ENCODE data around the gene RAB3A. TPM values are rescaled to one million over a fixed set of nuclear protein-coding genes. Genes with fewer than 3 reads are reported as not detected.

The RAB3A gene
- total RNA-seq, 2 donors from 2014 or later = 1.8 to 1.9 TPM

- DNase-seq = no peak
- H3K4me1 Mint-ChIP-seq (ENCODE audit: low read depth) = peaks cover 5% of the 10 kb centered on the region
- H3K9me3 Mint-ChIP-seq = no peaks in the 10 kb centered on the region
- no peak for ATAC-seq (replicated peaks in 1 of 2)
- no peaks in the 10 kb centered on the region for H3K27me3 Mint-ChIP-seq (ENCODE audit: low read depth)
- H3K36me3 Mint-ChIP-seq (ENCODE audit: insufficient read depth in 2 of 2) = peaks cover 0 to 2% of the 10 kb centered on the region in 2 donors
- H3K4me3 Mint-ChIP-seq = no peak overlapping the region
- no peak overlapping the region for H3K27ac Mint-ChIP-seq
These were observed 23.9 kb downstream of the RAB3A start for GRCh38 chr19:18179957-18180356.

- no peaks in the 10 kb centered on the region for H3K27me3 Mint-ChIP-seq (ENCODE audit: low read depth)
These were observed 27.2 kb downstream of the RAB3A start for GRCh38 chr19:18176367-18177310.

GRCh38 chr19:18174983-18175382 is 28.9 kb downstream of the RAB3A start:
- H3K9me3 Mint-ChIP-seq = no peaks in the 10 kb centered on the region
- DNase-seq (no peak), ATAC-seq (replicated peaks in 1 of 2) (no peak)
- H3K27me3 Mint-ChIP-seq (ENCODE audit: low read depth) = no peaks in the 10 kb centered on the region
- peaks cover 2% of the 10 kb centered on the region in 2 donors for H3K36me3 Mint-ChIP-seq (ENCODE audit: insufficient read depth in 2 of 2)
- peak overlapping the region; percentile 31 to 92 for H3K4me3 Mint-ChIP-seq
- no peak overlapping the region for H3K27ac Mint-ChIP-seq
- peaks cover 10% of the 10 kb centered on the region for H3K4me1 Mint-ChIP-seq (ENCODE audit: low read depth)

More at GRCh38 chr19:18176367-18177310, 27.2 kb downstream of the RAB3A start:
- H3K4me1 Mint-ChIP-seq (ENCODE audit: low read depth) = peaks cover 13% of the 10 kb centered on the region
- ATAC-seq (replicated peaks in 1 of 2) (no peak), DNase-seq (no peak)
- no peak overlapping the region for H3K27ac Mint-ChIP-seq
- H3K9me3 Mint-ChIP-seq = no peaks in the 10 kb centered on the region
- H3K36me3 Mint-ChIP-seq (ENCODE audit: insufficient read depth in 2 of 2) = peaks cover 0 to 2% of the 10 kb centered on the region in 2 donors
- no peak overlapping the region for H3K4me3 Mint-ChIP-seq

GRCh38 chr19:18173572-18174288 is 30.1 kb downstream of the RAB3A start, which contains the start of gene IFI30:
IFI30 (plus strand) TSS chr19:18173813; CDS start chr19:18173842, 29 bp downstream.
- Mint-ChIP-seq H3K4me3 (peak within 1 kb of the TSS; percentile 89 to 92), H3K4me1 (ENCODE audit: low read depth) (peaks cover 10% of the 10 kb centered on the region), H3K27ac (peak within 1 kb of the TSS; percentile 68), H3K36me3 (ENCODE audit: insufficient read depth in 2 of 2) (peaks cover 2% of the 10 kb centered on the region in 2 donors), H3K9me3 (no peaks in the 10 kb centered on the region), H3K27me3 (ENCODE audit: low read depth) (no peaks in the 10 kb centered on the region)
- ATAC-seq (replicated peaks in 1 of 2) (peak; percentile 89 to 90), DNase-seq (peak; percentile 72 to 75)

GRCh38 chr19:18173054-18173571 is 30.7 kb downstream of the RAB3A start:
- H3K4me3 Mint-ChIP-seq = peak overlapping the region; percentile 89 to 92

GRCh38 chr19:18172331-18173053 is 31.4 kb downstream of the RAB3A start:
- no peak overlapping the region for H3K27ac Mint-ChIP-seq
- H3K9me3 Mint-ChIP-seq = no peaks in the 10 kb centered on the region
- H3K4me1 Mint-ChIP-seq (ENCODE audit: low read depth) = peaks cover 10% of the 10 kb centered on the region
- H3K27me3 Mint-ChIP-seq (ENCODE audit: low read depth) = no peaks in the 10 kb centered on the region
- peaks cover 2% of the 10 kb centered on the region in 2 donors for H3K36me3 Mint-ChIP-seq (ENCODE audit: insufficient read depth in 2 of 2)
- H3K4me3 Mint-ChIP-seq = peak overlapping the region; percentile 64 to 92
- DNase-seq (no peak), ATAC-seq (replicated peaks in 1 of 2) (no peak)

More at GRCh38 chr19:18173054-18173571, 30.7 kb downstream of the RAB3A start:
- no peak for ATAC-seq (replicated peaks in 1 of 2)
- no peaks in the 10 kb centered on the region for H3K9me3 Mint-ChIP-seq
- no peak overlapping the region for H3K27ac Mint-ChIP-seq
- no peak for DNase-seq
- H3K36me3 Mint-ChIP-seq (ENCODE audit: insufficient read depth in 2 of 2) = peaks cover 2% of the 10 kb centered on the region in 2 donors
- no peaks in the 10 kb centered on the region for H3K27me3 Mint-ChIP-seq (ENCODE audit: low read depth)
- peaks cover 10% of the 10 kb centered on the region for H3K4me1 Mint-ChIP-seq (ENCODE audit: low read depth)

- peak overlapping the region; percentile 46 for H3K27ac Mint-ChIP-seq
- no peaks in the 10 kb centered on the region for H3K27me3 Mint-ChIP-seq (ENCODE audit: low read depth)
- peaks cover 10% of the 10 kb centered on the region for H3K4me1 Mint-ChIP-seq (ENCODE audit: low read depth)
- DNase-seq (no peak), ATAC-seq (replicated peaks in 1 of 2) (no peak)
- H3K4me3 Mint-ChIP-seq = no peak overlapping the region
- peaks cover 2% of the 10 kb centered on the region in 2 donors for H3K36me3 Mint-ChIP-seq (ENCODE audit: insufficient read depth in 2 of 2)
- H3K9me3 Mint-ChIP-seq = no peaks in the 10 kb centered on the region
These were observed 32.1 kb downstream of the RAB3A start for GRCh38 chr19:18171605-18172327.

- no peak overlapping the region for H3K27ac Mint-ChIP-seq
- no peaks in the 10 kb centered on the region for H3K27me3 Mint-ChIP-seq (ENCODE audit: low read depth)
- ATAC-seq (replicated peaks in 1 of 2) (no peak), DNase-seq (no peak)
- no peaks in the 10 kb centered on the region for H3K9me3 Mint-ChIP-seq
- H3K4me1 Mint-ChIP-seq (ENCODE audit: low read depth) = peaks cover 10% of the 10 kb centered on the region
- no peak overlapping the region for H3K4me3 Mint-ChIP-seq
- peaks cover 2 to 7% of the 10 kb centered on the region in 2 donors for H3K36me3 Mint-ChIP-seq (ENCODE audit: insufficient read depth in 2 of 2)
These were observed 33.1 kb downstream of the RAB3A start for GRCh38 chr19:18170714-18171255.

- Mint-ChIP-seq H3K27ac (no peak overlapping the region), H3K27me3 (ENCODE audit: low read depth) (no peaks in the 10 kb centered on the region), H3K4me1 (ENCODE audit: low read depth) (peaks cover 1% of the 10 kb centered on the region), H3K9me3 (no peaks in the 10 kb centered on the region), H3K4me3 (no peak overlapping the region), H3K36me3 (ENCODE audit: insufficient read depth in 2 of 2) (peaks cover 0 to 10% of the 10 kb centered on the region in 2 donors)
- no peak for DNase-seq
- no peak for ATAC-seq (replicated peaks in 1 of 2)
These were observed 35.0 kb downstream of the RAB3A start for GRCh38 chr19:18168673-18169381.

- Mint-ChIP-seq H3K36me3 (ENCODE audit: insufficient read depth in 2 of 2) (peaks cover 2 to 12% of the 10 kb centered on the region in 2 donors), H3K4me3 (no peak overlapping the region), H3K27me3 (ENCODE audit: low read depth) (no peaks in the 10 kb centered on the region), H3K9me3 (no peaks in the 10 kb centered on the region), H3K4me1 (ENCODE audit: low read depth) (no peaks in the 10 kb centered on the region), H3K27ac (no peak overlapping the region)
- DNase-seq (peak; percentile 72 to 73), ATAC-seq (replicated peaks in 1 of 2) (peak; percentile 92 to 93)
These were observed 35.7 kb downstream of the RAB3A start for GRCh38 chr19:18167975-18168645.

- no peaks in the 10 kb centered on the region for H3K9me3 Mint-ChIP-seq
- ATAC-seq (replicated peaks in 1 of 2) = no peak
- H3K4me3 Mint-ChIP-seq = no peak overlapping the region
- H3K27ac Mint-ChIP-seq = no peak overlapping the region
- H3K36me3 Mint-ChIP-seq (ENCODE audit: insufficient read depth in 2 of 2) = peaks cover 2 to 13% of the 10 kb centered on the region in 2 donors
- peaks cover under 1% of the 10 kb centered on the region for H3K4me1 Mint-ChIP-seq (ENCODE audit: low read depth)
- no peaks in the 10 kb centered on the region for H3K27me3 Mint-ChIP-seq (ENCODE audit: low read depth)
- DNase-seq = no peak
These were observed 36.8 kb downstream of the RAB3A start for GRCh38 chr19:18167011-18167410.
